ENCODE data around the gene FHL1.
A peak's percentile ranks its signal among the peaks of the same experiment; 100 is the strongest.
"Not testable (repeated sequence)": the region's sequence is repeated elsewhere in the genome, so short reads cannot be mapped to it uniquely, and the experiment has no call there.

The FHL1 gene

GRCh38 chrX:136147315-136147901 lies at the start of gene FHL1:
Gene FHL1 (plus strand): TSS chrX:136147533.
- peak; percentile 57 to 66 for DNase-seq

- DNase-seq = no peak
Measured at GRCh38 chrX:136097871-136098805, 49.2 kb upstream of the FHL1 start.

GRCh38 chrX:136104936-136105335 lies 42.4 kb upstream of the FHL1 start:
- DNase-seq = no peak

DNA sequence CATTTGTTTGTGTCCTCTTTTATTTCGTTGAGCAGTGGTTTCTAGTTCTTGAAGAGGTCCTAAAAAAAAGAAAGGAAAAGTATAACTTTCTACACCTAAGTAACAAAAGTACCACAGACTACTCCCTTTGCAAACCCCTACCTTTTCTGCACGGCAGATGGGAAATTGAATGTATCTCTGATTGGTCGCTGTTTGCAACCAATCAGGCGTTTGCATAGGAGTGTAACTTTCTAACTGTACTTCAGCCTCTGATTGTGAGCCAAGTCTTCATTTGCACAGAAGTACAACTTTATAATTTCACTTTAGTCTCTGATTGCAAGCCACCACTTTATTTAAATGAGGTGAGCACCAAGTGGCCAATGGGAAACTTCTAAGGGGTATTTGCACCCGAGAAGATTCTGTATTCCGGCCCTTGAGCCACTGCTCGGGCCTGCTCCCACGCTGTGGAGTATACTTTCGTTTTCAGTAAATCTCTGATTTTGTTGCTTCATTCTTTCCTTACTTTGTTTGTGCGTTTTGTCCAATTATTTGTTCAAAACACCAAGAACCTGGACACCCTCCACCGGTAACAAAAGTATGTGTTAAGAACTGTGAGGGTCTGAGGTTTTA lies 40.3 kb upstream of the FHL1 start:
- DNase-seq = no peak

DNA sequence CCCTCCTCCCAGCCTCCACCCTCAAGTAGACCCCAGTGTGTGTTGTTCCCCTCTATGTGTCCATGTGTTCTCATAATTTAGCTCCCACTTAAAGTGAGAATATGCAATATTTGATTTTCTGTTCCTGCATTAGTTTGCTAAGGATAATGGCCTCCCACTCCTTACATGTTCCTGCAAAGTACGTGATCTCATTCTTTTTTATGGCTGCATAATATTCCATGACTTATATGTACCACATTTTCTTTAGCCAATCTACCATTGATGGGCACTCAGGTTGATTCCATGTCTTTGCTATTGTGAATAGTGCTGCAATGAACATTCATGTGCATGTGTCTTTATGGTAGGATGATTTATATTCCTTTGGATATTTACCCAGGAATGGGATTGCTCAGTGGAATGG lies 38.4 kb upstream of the FHL1 start:
- not testable (repeated sequence) for DNase-seq

DNA sequence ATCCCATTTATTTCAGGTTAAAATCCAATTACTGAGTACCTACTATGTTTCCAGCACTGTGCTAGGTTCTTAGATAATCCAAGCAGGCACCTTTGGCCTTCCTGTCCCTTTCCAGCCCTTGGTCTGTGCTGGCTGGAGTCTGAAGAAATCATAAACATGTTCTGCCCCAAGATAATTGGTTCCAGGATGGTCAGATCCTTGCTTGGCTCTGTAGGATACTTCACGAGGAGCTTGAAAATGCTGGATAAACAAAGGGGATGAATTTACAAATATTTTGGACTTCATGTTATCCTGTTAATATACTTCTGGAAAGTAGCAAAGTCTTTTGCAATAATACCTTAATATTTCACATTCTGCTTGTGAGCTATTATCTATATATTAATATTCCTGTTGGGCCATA lies 35.0 kb upstream of the FHL1 start:
- DNase-seq = no peak

DNA sequence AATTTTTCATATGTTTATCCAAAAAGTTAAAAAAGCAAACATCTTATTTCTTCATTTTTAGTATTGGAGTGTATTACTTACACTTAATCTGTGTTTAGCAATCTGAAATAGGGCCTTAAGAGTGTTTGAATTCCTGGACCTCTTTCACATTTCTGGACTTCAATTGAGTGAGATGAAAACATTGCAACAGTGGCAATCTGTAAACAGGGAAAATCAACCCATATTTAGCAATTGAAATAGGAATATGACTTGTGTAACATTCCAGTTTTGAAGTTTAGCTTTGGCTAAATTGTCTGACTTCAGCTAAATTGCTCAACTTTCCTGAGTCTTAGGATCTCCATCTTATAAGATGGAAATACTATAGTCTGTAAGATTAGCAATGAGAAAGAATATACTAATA lies 34.6 kb upstream of the FHL1 start:
- no peak for DNase-seq

GRCh38 chrX:136115126-136115903 lies 32.0 kb upstream of the FHL1 start:
- no peak for DNase-seq

DNA sequence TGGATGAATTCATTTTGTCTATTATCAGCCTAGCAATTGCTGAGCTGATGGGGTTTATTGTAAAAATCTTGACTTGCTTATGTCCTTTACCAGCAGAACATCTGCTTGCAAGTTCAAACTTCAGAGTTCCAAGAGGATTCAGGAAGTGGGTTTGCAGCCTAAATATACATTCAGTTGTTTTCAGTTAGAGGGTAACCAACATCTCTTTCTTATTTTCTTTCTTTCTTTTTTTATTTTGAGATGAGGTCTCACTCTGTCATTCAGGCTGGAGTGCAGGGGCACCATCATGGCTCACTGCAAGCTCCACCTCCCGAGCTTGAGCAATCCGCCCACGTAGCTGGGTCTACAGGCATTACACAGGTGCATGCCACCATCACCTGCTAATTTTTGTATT lies 31.4 kb upstream of the FHL1 start:
- DNase-seq = no peak

GRCh38 chrX:136121788-136122187 lies 25.5 kb upstream of the FHL1 start:
- no peak for DNase-seq

DNA sequence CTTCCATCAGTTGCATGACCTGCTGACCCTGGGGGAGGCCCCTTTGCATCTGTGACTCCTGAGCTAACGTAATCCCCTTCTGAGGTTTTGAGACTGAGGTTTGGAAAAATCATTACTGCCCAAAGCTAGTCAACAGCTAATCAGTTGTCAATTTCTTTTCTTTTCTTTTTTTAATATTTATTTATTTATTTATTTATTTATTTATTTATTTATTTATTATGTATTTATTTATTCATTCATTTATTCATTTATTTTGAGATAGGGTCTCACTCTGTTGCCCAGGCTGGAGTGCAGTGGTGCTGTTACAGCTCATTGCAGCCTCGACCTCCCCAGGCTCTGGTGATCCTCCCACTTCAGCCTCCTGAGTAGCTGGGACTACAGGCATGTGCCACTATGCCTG lies 25.1 kb upstream of the FHL1 start:
- no peak for DNase-seq

- no peak for DNase-seq
Measured at GRCh38 chrX:136125106-136125505, 22.2 kb upstream of the FHL1 start.

GRCh38 chrX:136126371-136126770 lies 21.0 kb upstream of the FHL1 start:
- no peak for DNase-seq

DNA sequence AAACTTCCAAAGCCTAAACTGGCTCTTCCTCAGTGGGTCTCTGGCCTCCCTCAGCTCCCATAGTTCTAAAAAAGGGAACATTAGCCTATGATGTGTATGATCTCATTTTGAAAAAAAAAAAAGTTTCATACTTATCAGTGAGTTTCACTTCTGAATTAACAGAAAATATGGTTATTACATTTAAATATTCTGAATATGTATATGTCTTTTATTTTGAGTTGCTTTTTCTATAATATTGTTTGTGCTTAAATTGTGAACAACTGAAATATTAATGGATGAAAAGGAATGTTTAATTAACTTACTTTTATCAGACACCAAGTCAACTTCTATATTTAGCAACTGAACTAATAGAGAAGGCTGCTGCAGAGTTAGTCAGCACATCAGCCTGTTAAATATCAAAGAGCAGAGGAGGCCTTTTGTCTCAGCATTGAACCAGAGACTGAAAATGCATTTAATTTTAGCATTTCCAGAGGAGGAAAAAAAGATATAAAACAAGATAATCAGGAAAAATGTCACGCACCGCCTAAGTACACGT lies 20.4 kb upstream of the FHL1 start:
- DNase-seq = no peak

- no peak for DNase-seq
Measured at GRCh38 chrX:136128743-136129142, 18.6 kb upstream of the FHL1 start.

GRCh38 chrX:136130931-136131833 lies 16.2 kb upstream of the FHL1 start:
- no peak for DNase-seq

DNA sequence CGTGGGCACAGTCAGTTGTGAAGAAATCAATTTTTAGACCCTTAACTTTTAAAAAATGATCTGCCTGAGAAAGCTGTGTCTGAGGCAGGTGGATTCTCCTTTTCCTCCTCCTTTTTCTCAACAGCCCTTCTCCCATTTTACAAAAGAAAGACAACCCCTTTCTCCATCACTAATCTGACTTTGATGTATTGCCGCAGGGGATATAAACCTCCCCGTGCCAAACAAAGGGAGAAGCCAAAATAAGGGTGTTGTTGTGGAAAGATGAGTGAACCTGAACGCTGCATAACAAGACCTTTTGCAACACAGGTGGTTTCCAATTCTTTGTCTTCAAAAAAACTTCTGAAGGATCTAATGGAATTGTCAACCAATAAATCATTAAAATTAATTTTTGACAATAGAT lies 8.4 kb upstream of the FHL1 start:
- DNase-seq = no peak

GRCh38 chrX:136141569-136141968 lies 5.8 kb upstream of the FHL1 start:
- DNase-seq = no peak

DNA sequence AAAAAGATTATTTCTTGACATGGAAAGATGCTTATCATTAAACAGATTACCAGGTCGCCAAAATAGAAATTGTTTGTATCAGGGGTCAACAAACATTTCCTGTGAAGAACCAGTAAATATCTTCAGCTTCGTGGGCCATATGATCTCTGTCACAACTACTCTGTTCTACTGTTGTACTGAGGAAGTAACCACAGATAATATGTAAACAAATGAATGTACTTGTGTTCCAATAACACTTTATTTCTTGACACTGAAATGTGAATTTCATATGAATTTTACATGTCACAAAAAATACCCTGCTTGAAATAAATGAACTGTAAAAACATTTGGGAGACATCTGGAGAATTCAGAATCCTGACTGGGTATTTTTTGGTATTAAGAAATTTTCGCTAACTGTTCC lies 4.7 kb upstream of the FHL1 start:
- no peak for DNase-seq

GRCh38 chrX:136143711-136144110 lies 3.6 kb upstream of the FHL1 start:
- peak in 1 of 2 donors; percentile 17 for DNase-seq

DNA sequence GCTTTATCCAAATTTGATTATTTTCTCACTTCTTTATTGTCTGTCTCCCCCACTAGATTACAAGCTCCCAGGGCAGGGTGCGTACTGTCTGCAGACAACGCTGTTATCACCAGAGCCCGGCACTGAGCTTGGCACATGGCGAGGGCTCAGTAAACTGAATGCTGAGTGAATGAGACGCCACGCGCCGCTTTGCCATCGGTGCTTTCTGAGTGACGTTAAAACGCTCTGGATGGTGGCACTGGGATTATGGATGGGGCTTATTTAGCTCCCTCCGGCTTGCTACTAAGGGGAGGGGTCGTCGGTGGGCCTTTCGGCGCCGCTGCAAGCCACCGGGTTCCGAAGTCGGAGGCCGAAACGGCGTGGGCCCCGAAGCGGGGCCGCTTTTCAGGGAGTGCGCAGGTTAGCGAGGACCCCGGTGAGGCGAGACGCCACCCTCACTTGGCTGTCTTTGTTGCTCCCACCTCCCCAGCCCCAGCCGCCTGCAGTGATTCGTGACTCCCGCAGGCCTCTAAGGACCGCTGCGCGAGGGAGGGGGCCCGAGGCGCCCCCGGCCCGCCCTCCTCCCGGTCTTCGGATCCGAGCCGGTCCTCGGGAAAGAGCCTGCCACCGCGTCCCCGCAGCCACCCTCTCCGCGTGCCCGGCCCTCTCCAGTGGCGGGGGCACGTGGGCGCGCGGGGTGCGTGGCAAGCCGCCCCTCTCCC lies 569 bp upstream of the FHL1 start:
- peak; percentile 26 to 28 for DNase-seq
